Fibroblast of pulmonary artery (primary cell): ENCODE results near the gene FAM221B.

ENCODE experiments used
- DNase-seq: peaks from one replicate; pipeline ENCODE4 v3.0.0-alpha.2; 2010; ENCODE audit warnings: low read depth
- H3K4me3 ChIP-seq: replicated peaks from 2 replicates; pipeline ENCODE4 v1.5.1; 2011; ENCODE audit warnings: low read depth, mild to moderate bottlenecking, control low read depth, low read length, moderate library complexity
- TF ChIP-seq, protein P1 (sequence below): IDR thresholded peaks from 2 replicates; pipeline ENCODE4 v1.5.1; 2011; ENCODE audit warnings: mild to moderate bottlenecking, control low read depth, low read length, inconsistent platforms; ENCODE audit errors: missing control alignments

FAM221B gene, protein sequence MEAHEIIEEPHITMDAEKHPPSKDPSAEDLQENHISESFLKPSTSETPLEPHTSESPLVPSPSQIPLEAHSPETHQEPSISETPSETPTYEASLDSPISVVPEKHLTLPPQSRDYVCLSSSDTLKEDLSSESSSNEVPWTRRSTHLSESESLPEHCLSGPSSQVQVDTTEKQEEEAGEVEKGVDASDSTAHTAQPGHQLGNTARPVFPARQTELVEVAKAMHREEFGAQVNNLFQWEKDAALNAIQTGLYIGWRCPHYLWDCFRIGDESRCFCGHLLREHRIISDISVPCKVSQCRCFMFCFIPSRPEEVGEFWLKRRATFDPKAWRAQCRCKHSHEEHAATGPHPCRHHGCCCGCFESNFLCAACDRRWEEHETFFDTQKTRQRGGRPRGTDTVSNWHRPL

DNA sequence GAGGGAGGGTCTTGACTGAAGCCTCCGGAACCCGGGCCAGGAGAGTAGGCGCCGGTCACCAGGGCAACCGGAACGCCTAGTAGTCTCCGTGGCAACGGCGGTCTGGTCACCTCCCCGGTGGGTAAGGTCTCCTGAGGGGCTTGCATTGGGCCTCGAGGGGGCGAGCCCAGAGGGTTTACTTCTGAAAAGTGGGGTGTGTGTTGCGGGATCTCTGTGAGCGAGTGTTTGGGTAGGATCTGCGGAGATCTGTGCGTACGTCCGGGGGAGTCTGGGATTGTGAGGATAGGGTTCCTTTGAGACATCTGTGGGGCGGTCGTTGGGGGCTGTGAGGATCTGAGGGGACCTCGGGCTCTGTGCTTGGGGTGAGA, at the start of gene FAM221B:
Gene FAM221B (minus strand): TSS at position 17 of the 368 bp plus-strand sequence. CDS start 2,571 bp downstream, outside the sequence.
- H3K4me3 ChIP-seq: peak within 1 kb of the TSS; percentile 75
- TF ChIP-seq, protein P1, sequence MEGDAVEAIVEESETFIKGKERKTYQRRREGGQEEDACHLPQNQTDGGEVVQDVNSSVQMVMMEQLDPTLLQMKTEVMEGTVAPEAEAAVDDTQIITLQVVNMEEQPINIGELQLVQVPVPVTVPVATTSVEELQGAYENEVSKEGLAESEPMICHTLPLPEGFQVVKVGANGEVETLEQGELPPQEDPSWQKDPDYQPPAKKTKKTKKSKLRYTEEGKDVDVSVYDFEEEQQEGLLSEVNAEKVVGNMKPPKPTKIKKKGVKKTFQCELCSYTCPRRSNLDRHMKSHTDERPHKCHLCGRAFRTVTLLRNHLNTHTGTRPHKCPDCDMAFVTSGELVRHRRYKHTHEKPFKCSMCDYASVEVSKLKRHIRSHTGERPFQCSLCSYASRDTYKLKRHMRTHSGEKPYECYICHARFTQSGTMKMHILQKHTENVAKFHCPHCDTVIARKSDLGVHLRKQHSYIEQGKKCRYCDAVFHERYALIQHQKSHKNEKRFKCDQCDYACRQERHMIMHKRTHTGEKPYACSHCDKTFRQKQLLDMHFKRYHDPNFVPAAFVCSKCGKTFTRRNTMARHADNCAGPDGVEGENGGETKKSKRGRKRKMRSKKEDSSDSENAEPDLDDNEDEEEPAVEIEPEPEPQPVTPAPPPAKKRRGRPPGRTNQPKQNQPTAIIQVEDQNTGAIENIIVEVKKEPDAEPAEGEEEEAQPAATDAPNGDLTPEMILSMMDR: no peak
- DNase-seq: no peak

DNA sequence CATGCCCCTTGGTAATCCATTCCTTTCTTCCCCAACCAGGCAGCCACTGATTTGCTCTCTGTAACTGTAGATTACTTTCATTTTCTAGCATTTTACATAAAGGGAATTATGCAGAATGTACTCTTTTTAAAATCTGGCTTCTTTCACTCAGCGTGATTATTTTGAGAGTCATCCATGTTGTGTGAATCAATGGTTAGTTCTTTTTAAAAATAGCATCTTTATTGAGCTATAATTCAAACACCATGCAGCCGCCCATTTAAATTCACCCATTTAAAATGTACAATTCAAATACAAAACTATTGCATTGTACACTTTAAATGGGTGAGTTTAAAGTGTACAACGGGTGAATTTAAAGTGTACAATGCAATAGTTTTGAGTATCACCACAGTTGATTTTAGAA, 44.0 kb upstream of the FAM221B start:
- no peak overlapping the region for H3K4me3 ChIP-seq
- DNase-seq: no peak
- TF ChIP-seq, protein P1: no peak

DNA sequence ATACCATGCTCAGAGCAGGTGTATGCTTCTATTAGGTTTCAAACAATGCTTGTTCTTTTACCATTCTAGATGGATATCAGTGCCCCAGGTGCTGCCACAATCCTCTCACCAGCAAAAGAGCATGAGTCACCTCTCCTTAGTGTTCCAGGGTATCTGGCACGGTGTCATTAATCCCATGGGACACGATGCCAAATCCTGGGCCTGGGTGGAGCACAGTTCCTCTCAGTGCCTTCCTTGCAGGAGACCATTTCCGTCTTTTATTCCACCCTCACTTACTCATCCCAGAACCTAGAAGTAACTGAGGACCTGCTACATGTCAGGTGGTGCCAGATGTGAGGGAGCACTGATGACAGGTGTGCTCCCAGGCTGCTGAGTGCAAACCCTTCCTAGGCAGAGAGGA, 43.0 kb upstream of the FAM221B start:
- DNase-seq: no peak
- TF ChIP-seq, protein P1: no peak
- H3K4me3 ChIP-seq: no peak overlapping the region

DNA sequence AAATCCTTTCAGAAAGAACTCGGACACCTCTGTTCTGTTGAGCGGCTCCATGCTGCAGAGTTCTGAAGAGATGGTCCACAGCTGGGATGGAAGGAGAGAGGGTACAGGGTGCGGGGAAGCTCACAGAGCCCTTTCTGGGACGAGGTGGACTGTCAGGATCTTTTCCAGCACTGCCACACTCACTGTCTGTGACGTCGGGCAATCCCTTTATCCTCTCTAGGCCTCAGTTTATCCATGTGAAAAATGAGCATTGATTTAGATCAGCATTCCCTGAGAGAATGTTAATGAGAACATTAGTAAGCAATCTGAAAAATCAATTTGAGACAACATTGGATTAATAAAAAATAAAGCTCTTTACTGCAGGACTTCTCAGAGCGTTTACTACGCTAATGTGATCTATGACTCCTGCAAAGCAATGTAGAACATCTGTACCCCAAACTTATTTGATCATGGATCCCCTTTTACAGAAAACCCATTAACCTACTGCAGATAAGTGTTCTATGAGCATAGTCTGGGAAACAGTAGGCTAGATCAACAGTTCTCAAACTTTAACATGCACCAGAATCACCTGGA, 41.9 kb upstream of the FAM221B start, which contains the start of gene OR13J1:
Gene OR13J1 (minus strand): TSS at position 51 of the 573 bp plus-strand sequence. CDS start 0 bp downstream, at position 51.
- DNase-seq: no peak
- TF ChIP-seq, protein P1: no peak
- no peak within 1 kb of the TSS for H3K4me3 ChIP-seq

DNA sequence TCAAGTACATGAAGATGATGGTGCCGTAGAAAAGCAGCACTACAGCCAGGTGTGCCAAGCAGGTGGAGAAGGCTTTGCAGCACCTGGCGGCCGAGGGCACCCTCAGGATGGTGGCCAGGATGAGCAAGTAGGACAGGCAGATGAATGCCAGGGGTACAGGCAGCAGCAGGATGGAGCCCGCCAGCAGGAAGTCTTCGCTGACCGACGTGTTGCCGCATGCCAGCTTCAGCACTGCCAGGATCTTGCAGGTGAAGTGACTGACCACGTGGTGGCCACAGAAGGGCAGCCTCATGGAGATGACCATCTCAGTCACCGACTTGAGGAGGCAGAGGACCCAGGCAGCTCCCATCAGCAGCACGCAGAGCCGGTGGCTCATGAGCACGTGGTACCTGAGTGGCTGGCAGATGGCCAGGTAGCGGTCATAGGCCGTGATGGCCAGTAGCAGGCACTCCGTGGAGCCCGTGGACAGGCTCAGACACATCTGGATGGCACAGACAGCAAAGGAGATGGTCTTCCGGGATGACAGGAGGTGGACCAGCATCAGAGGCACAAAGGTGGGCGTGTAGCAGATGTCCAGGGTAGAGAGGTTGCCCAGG, 41.2 kb upstream of the FAM221B start:
- TF ChIP-seq, protein P1: no peak
- no peak for DNase-seq
- H3K4me3 ChIP-seq: no peak overlapping the region

DNA sequence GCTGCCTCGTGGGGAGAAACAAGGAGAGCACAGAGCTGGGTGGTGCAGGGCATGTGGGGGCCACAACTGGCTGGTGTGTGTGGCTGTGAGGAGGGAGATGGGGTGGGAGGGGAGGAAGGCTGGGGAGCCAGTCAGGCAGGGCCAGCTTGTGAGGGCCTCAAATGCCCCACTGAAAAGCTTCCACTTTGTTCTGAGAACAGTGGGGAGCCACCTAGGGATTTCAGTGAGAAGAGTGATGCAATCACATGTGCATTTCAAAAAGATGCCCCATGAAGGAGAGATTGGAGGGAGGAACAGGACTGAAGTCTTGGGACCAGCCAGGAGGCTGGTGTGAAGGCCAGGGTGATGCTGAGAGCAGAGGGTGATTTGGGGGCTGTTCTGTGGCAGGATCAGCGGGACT, 40.4 kb upstream of the FAM221B start:
- TF ChIP-seq, protein P1: no peak
- H3K4me3 ChIP-seq: no peak overlapping the region
- no peak for DNase-seq
